HepG2 (cell line): ENCODE measurements around the gene STK24. TPM values are rescaled to one million over a fixed set of nuclear protein-coding genes. Genes with fewer than 3 reads are reported as not detected.

ENCODE experiments used
- HNRNPUL1 ChIP-seq: fragments of 200-400 bp; formaldehyde crosslinking; IDR thresholded peaks from 2 replicates; pipeline ENCODE4 v1.6.1; 2017; ENCODE audit warnings: low read depth, mild to moderate bottlenecking, low read length, moderate library complexity
- ZFAT ChIP-seq: sonication (generic); formaldehyde crosslinking; conservative IDR thresholded peaks from 2 replicates; pipeline ENCODE4 v1.8.1; 2023; ENCODE audit warnings: missing genetic modification reagents, inconsistent platforms
- ZNF264 ChIP-seq: sonication (generic); formaldehyde crosslinking; IDR thresholded peaks from 2 replicates; pipeline ENCODE4 v1.4.0; 2020; ENCODE audit warnings: missing genetic modification reagents
- ZNF569 ChIP-seq: sonication (generic); formaldehyde crosslinking; IDR thresholded peaks from 2 replicates; pipeline ENCODE4 v1.5.0; 2020; ENCODE audit warnings: mild to moderate bottlenecking, missing genetic modification reagents, moderate library complexity, borderline replicate concordance
- ZNF7 ChIP-seq: IDR thresholded peaks from 2 replicates; pipeline ENCODE4 v1.6.1; 2016; ENCODE audit warnings: missing biosample characterization, missing genetic modification reagents
- polyA plus RNA-seq, 8 experiments: library from polyadenylated mRNA; depleted of rRNA in 3 of 8; stranded (reverse) in 7 of 8; unstranded in 1 of 8; fragments of >200 nt; fragmentation: Illumina TruSeq in 4 of 8; extraction: Trizol in 4 of 8; gene quantifications; 2 replicates each; pipeline versions ENCODE4 v1.2.1 to v1.2.3, GENCODE V29; 2011 to 2016; ENCODE audit warnings: low read depth in 4 of 8, missing spikeins in 1 of 8, mixed read lengths in 1 of 8; ENCODE audit not compliant: insufficient read depth in 1 of 8
- total RNA-seq, 5 experiments: library from RNA; depleted of rRNA; stranded (reverse); fragments of >200 nt; fragmentation: Illumina TruSeq; extraction: Trizol; gene quantifications; 2 replicates each; pipeline ENCODE4 v1.2.3, GENCODE V29; 2016; ENCODE audit warnings: low read depth in 1 of 5
- TF ChIP-seq, protein P1 (sequence below), 2 experiments: fragments of 450-650 bp in 1 of 2; sonication (generic) in 1 of 2; formaldehyde crosslinking in 1 of 2; IDR thresholded peaks; 2 replicates each; pipeline versions ENCODE4 v1.6.1 to v1.8.0; 2016 to 2022; ENCODE audit warnings: antibody characterized with exemption in 1 of 2, mild to moderate bottlenecking in 1 of 2, missing genetic modification reagents in 1 of 2
- TF ChIP-seq, protein P2 (sequence below): sonication (generic); formaldehyde crosslinking; IDR thresholded peaks from 2 replicates; pipeline ENCODE4 v1.4.0; 2020; ENCODE audit warnings: missing genetic modification reagents, borderline replicate concordance
- TF ChIP-seq, protein P3 (sequence below): sonication (generic); formaldehyde crosslinking; IDR thresholded peaks from 2 replicates; pipeline ENCODE4 v1.4.0; 2020; ENCODE audit warnings: missing genetic modification reagents, mild to moderate bottlenecking, borderline replicate concordance

Gene STK24
- total and polyA plus RNA-seq, 2 of the 13 experiments (the other 11 are each of a cell fraction or from before 2014, with no cell fraction given): 51.3 to 73.0 TPM

DNA sequence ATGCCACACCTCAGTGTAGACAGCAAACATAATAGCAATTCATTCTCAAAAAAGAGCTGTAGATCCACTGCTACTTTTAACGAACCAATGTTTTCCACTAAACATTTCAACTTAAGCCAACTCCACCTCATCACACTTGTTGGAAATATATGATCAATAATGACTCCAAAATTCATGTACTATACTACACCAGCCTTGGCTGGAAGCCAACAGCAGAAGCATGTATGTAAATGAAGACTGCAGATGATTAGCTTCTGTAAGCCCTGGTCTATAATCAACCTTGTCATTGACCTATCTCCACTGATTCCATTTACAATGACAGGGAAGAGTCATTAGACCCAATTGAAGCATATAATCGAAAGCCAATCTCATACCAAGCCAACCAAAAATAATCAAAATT is 71.7 kb downstream of the STK24 start (continued):
- TF ChIP-seq, protein P1, sequence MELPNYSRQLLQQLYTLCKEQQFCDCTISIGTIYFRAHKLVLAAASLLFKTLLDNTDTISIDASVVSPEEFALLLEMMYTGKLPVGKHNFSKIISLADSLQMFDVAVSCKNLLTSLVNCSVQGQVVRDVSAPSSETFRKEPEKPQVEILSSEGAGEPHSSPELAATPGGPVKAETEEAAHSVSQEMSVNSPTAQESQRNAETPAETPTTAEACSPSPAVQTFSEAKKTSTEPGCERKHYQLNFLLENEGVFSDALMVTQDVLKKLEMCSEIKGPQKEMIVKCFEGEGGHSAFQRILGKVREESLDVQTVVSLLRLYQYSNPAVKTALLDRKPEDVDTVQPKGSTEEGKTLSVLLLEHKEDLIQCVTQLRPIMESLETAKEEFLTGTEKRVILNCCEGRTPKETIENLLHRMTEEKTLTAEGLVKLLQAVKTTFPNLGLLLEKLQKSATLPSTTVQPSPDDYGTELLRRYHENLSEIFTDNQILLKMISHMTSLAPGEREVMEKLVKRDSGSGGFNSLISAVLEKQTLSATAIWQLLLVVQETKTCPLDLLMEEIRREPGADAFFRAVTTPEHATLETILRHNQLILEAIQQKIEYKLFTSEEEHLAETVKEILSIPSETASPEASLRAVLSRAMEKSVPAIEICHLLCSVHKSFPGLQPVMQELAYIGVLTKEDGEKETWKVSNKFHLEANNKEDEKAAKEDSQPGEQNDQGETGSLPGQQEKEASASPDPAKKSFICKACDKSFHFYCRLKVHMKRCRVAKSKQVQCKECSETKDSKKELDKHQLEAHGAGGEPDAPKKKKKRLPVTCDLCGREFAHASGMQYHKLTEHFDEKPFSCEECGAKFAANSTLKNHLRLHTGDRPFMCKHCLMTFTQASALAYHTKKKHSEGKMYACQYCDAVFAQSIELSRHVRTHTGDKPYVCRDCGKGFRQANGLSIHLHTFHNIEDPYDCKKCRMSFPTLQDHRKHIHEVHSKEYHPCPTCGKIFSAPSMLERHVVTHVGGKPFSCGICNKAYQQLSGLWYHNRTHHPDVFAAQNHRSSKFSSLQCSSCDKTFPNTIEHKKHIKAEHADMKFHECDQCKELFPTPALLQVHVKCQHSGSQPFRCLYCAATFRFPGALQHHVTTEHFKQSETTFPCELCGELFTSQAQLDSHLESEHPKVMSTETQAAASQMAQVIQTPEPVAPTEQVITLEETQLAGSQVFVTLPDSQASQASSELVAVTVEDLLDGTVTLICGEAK (IDR thresholded peaks at IDR 0.05): no peak
- TF ChIP-seq, protein P1 (CRISPR knock-in tag; IDR thresholded peaks at IDR 0.05): no peak
- TF ChIP-seq ZNF264 (CRISPR knock-in tag): no peak
- TF ChIP-seq HNRNPUL1: no peak
- TF ChIP-seq ZFAT: no peak
- TF ChIP-seq, protein P2, sequence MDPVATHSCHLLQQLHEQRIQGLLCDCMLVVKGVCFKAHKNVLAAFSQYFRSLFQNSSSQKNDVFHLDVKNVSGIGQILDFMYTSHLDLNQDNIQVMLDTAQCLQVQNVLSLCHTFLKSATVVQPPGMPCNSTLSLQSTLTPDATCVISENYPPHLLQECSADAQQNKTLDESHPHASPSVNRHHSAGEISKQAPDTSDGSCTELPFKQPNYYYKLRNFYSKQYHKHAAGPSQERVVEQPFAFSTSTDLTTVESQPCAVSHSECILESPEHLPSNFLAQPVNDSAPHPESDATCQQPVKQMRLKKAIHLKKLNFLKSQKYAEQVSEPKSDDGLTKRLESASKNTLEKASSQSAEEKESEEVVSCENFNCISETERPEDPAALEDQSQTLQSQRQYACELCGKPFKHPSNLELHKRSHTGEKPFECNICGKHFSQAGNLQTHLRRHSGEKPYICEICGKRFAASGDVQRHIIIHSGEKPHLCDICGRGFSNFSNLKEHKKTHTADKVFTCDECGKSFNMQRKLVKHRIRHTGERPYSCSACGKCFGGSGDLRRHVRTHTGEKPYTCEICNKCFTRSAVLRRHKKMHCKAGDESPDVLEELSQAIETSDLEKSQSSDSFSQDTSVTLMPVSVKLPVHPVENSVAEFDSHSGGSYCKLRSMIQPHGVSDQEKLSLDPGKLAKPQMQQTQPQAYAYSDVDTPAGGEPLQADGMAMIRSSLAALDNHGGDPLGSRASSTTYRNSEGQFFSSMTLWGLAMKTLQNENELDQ (CRISPR knock-in tag): no peak
- TF ChIP-seq ZNF7 (CRISPR knock-in tag): no peak
- TF ChIP-seq, protein P3, sequence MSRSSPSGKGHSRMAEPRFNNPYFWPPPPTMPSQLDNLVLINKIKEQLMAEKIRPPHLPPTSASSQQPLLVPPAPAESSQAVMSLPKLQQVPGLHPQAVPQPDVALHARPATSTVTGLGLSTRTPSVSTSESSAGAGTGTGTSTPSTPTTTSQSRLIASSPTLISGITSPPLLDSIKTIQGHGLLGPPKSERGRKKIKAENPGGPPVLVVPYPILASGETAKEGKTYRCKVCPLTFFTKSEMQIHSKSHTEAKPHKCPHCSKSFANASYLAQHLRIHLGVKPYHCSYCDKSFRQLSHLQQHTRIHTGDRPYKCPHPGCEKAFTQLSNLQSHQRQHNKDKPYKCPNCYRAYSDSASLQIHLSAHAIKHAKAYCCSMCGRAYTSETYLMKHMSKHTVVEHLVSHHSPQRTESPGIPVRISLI (CRISPR knock-in tag): no peak
- TF ChIP-seq ZNF569 (CRISPR knock-in tag): no peak
